Hair follicle dermal papilla cell (primary cell): Measurements from ENCODE around the gene GRAP. TPM values are rescaled to one million over a fixed set of nuclear protein-coding genes. Genes with fewer than 3 reads are reported as not detected.

Source experiments
- small RNA-seq: library from RNA; depleted of rRNA; stranded (forward); fragments of <200 nt; gene quantifications from one replicate; pipeline ENCODE3, GENCODE V24; 2012
- total RNA-seq: library from RNA; depleted of rRNA; stranded (reverse); fragments of >200 nt; gene quantifications from 2 replicates; pipeline ENCODE4 v1.2.3, GENCODE V29; 2012

Gene GRAP
- 0.32 TPM in 1 of 2 replicates, not detected in the other for total RNA-seq

GRCh38 chr17:19046782-19047375 is at the start of gene GRAP:
Gene GRAP, minus strand, starts transcription at chr17:19046957. Its CDS starts 31 bp downstream, at chr17:19046926.

GRCh38 chr17:19004421-19005136 is 42.2 kb downstream of the GRAP start, which contains the start of gene FAM83G:
Gene FAM83G, minus strand, starts transcription at chr17:19004764. Its CDS starts 723 bp downstream, at chr17:19004041.

Small RNA genes within 50 kb of the gene (small RNA-seq; reads per million reads assigned to genes)
- gene AC090286.3, result not detected

Other genes starting within 250 kb of the GRAP start
- 18.2 and 21.6 TPM in 2 replicates for gene PRPSAP2, start 188.8 kb downstream of the GRAP start, total RNA-seq
- not detected in 2 replicates for gene SLC5A10, start 94.8 kb downstream of the GRAP start, total RNA-seq
- gene FAM83G, start 42.2 kb downstream of the GRAP start, total RNA-seq, result 12.8 and 14.7 TPM in 2 replicates
- 0.12 TPM in 1 of 2 replicates, not detected in the other for gene GRAPL, start 80.6 kb upstream of the GRAP start, total RNA-seq
- 23.2 and 28.1 TPM in 2 replicates for gene EPN2, start 190.4 kb upstream of the GRAP start, total RNA-seq